ENCODE data around the gene FSIP1. TPM values are rescaled to one million over a fixed set of nuclear protein-coding genes. Genes with fewer than 3 reads are reported as not detected.
A peak's percentile ranks its signal among the peaks of the same experiment; 100 is the strongest.

The FSIP1 gene
- total and polyA plus RNA-seq, 8 donors = 0.38 to 2.7 (median 0.83) TPM

GRCh38 chr15:39667382-39668127 lies 115.1 kb downstream of the FSIP1 start:
- Histone ChIP-seq H3K9me3 (no peaks in the 10 kb centered on the region), H3K4me3 (no peak overlapping the region), H3K27ac (no peak overlapping the region), H3K36me3 (no peaks in the 10 kb centered on the region), H3K27me3 (no peaks in the 10 kb centered on the region), H3K4me1 (peaks cover 0 to 5% of the 10 kb centered on the region in 2 donors)
- ATAC-seq = no peak
- TF ChIP-seq CTCF (IDR thresholded peaks at IDR 0.05) = no peak
- no peak for DNase-seq
- intact Hi-C loops (cut with DNase I) = no loop called here

GRCh38 chr15:39666677-39667076 lies 116.0 kb downstream of the FSIP1 start:
- peaks cover 0 to 5% of the 10 kb centered on the region in 2 donors for H3K4me1 ChIP-seq
- no peak for ATAC-seq
- no peaks in the 10 kb centered on the region for H3K9me3 ChIP-seq
- H3K27ac ChIP-seq = no peak overlapping the region
- H3K36me3 ChIP-seq = no peaks in the 10 kb centered on the region
- H3K27me3 ChIP-seq = no peaks in the 10 kb centered on the region
- no peak for TF ChIP-seq CTCF (IDR thresholded peaks at IDR 0.05)
- DNase-seq = no peak
- intact Hi-C loops (cut with DNase I) = no loop called here
- no peak overlapping the region for H3K4me3 ChIP-seq

- intact Hi-C loops (cut with DNase I) = no loop called here
- H3K27ac ChIP-seq = no peak overlapping the region
- no peak for DNase-seq
- ATAC-seq = peak; percentile 52
- no peaks in the 10 kb centered on the region for H3K27me3 ChIP-seq
- TF ChIP-seq CTCF (IDR thresholded peaks at IDR 0.05) = no peak
- peaks cover 0 to 5% of the 10 kb centered on the region in 2 donors for H3K4me1 ChIP-seq
- H3K4me3 ChIP-seq = no peak overlapping the region
- H3K9me3 ChIP-seq = no peaks in the 10 kb centered on the region
- H3K36me3 ChIP-seq = no peaks in the 10 kb centered on the region
Observed at GRCh38 chr15:39665629-39666250, 116.9 kb downstream of the FSIP1 start.

- no peak for TF ChIP-seq CTCF (IDR thresholded peaks at IDR 0.05)
- DNase-seq (no peak), ATAC-seq (no peak)
- Histone ChIP-seq H3K4me3 (no peak overlapping the region), H3K4me1 (peaks cover 0 to 5% of the 10 kb centered on the region in 2 donors), H3K27me3 (no peaks in the 10 kb centered on the region), H3K27ac (no peak overlapping the region), H3K36me3 (no peaks in the 10 kb centered on the region), H3K9me3 (no peaks in the 10 kb centered on the region)
- intact Hi-C loops (cut with DNase I) = no loop called here
Observed at GRCh38 chr15:39663704-39664250, 118.9 kb downstream of the FSIP1 start.

- no peak for DNase-seq
- Histone ChIP-seq H3K27ac (no peak overlapping the region), H3K4me3 (no peak overlapping the region), H3K36me3 (no peaks in the 10 kb centered on the region), H3K9me3 (no peaks in the 10 kb centered on the region), H3K27me3 (no peaks in the 10 kb centered on the region), H3K4me1 (peaks cover 0 to 5% of the 10 kb centered on the region in 2 donors)
- no peak for TF ChIP-seq CTCF (IDR thresholded peaks at IDR 0.05)
- intact Hi-C loops (cut with DNase I) = no loop called here
- no peak for ATAC-seq
Observed at GRCh38 chr15:39661776-39662175, 120.9 kb downstream of the FSIP1 start.

Measured in left lung (tissue), 10 donors.